Measurements from ENCODE around the gene HOGA1.

Gene HOGA1

DNA sequence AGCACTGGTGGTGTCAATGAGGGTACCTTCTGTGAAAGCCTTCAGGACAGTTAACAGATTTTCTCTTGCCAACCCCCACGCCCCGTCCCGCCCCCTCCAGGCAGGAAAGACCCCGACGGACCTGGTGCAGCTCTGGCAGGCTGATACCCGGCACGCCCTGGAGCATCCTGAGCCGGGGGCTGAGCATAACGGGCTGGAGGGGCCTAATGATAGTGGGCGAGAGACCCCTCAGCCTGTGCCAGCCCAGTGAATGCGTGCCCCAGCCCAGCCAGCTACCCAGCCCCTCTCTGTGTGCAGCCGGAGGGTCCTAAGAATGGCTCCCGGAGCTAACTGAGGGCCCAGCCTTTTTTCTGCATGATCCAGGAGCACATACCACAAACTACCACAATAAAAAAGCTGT lies 713 bp upstream of the HOGA1 start:
- Histone ChIP-seq H3K4me1 (peaks cover 12% of the 10 kb centered on the region), H3K4me3 (ENCODE audit: low read depth, low read length) (no peak overlapping the region), H3K9me3 (no peaks in the 10 kb centered on the region), H3K36me3 (no peaks in the 10 kb centered on the region), H3K27me3 (no peaks in the 10 kb centered on the region)
- no peak for DNase-seq
- TF ChIP-seq, protein P1, sequence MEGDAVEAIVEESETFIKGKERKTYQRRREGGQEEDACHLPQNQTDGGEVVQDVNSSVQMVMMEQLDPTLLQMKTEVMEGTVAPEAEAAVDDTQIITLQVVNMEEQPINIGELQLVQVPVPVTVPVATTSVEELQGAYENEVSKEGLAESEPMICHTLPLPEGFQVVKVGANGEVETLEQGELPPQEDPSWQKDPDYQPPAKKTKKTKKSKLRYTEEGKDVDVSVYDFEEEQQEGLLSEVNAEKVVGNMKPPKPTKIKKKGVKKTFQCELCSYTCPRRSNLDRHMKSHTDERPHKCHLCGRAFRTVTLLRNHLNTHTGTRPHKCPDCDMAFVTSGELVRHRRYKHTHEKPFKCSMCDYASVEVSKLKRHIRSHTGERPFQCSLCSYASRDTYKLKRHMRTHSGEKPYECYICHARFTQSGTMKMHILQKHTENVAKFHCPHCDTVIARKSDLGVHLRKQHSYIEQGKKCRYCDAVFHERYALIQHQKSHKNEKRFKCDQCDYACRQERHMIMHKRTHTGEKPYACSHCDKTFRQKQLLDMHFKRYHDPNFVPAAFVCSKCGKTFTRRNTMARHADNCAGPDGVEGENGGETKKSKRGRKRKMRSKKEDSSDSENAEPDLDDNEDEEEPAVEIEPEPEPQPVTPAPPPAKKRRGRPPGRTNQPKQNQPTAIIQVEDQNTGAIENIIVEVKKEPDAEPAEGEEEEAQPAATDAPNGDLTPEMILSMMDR (IDR thresholded peaks at IDR 0.05; ENCODE audit: low read depth, low read length), result no peak

DNA sequence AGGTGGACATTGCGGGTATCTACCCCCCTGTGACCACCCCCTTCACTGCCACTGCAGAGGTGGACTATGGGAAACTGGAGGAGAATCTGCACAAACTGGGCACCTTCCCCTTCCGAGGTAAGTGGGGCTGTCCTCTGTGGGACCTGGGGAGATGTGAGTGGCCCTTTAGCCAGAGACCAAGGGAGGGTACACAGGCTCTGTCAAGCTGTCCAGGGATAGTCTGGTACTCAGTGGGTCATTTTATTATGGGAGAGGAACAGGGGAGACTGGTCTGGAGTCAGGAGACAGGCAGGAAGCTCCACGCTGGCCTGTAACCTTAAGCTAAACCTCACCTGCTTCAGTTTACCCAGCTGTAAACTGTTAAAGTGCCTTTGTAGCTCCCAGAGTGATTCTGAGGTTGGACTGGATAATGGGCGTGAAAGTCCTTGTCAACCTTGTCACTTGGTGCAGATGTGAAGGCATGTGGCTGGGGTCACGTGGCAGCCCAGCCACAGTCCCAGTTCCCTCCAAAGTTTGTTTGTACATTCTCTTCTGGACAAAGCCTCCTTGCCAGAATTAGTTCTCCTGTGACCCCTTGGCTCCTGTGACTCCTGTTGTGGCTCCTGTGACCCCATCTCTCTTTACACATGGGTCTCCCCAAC lies 729 bp downstream of the HOGA1 start:
- Histone ChIP-seq H3K36me3 (no peaks in the 10 kb centered on the region), H3K4me3 (ENCODE audit: low read depth, low read length) (no peak overlapping the region), H3K27me3 (no peaks in the 10 kb centered on the region), H3K9me3 (no peaks in the 10 kb centered on the region), H3K4me1 (peaks cover 12% of the 10 kb centered on the region)
- DNase-seq, result no peak
- TF ChIP-seq, protein P1 (IDR thresholded peaks at IDR 0.05; ENCODE audit: low read depth, low read length), result no peak

DNA sequence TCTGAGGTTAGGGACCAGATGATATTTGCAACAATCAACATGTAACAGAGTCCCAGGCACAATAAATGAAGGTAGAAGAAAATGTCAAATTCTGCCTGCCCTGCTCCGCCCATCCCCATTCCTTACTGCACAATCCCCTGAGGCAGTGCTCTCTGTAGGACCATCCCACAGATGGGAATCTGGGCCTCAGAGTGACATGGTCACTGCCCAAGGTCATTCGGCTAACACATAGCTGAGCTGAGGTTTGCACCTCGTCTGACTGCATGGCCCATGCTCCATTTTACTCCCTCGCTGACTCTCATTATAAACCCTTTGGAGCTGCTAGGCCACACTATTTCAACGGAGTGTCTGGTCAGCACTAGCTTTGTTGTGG lies 1.2 kb downstream of the HOGA1 start:
- Histone ChIP-seq H3K4me1 (peaks cover 14% of the 10 kb centered on the region), H3K27me3 (no peaks in the 10 kb centered on the region), H3K36me3 (no peaks in the 10 kb centered on the region), H3K4me3 (ENCODE audit: low read depth, low read length) (no peak overlapping the region), H3K9me3 (no peaks in the 10 kb centered on the region)
- no peak for DNase-seq
- TF ChIP-seq, protein P1 (IDR thresholded peaks at IDR 0.05; ENCODE audit: low read depth, low read length), result no peak

DNA sequence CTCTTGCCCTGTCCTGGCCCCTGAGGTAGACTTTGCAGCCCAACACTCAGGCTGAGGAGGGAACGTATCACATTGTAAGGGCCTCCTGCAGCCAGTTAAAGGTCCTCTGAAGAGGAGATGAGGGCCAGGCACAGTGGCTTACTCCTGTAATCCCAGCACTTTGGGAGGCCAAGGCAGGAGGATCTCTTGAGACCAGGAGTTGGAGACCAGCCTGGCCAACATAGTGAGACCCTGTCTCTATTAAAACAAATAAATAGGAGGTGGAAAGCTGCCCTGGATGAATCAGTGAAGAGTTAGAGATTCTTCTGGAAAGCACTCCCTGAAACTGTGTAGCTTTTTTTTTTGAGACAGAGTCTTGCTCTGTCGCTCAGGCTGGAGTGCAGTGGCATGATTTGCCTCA lies 3.0 kb downstream of the HOGA1 start:
- no peak for DNase-seq
- Histone ChIP-seq H3K4me1 (peaks cover 18% of the 10 kb centered on the region), H3K4me3 (ENCODE audit: low read depth, low read length) (no peak overlapping the region), H3K36me3 (no peaks in the 10 kb centered on the region), H3K27me3 (no peaks in the 10 kb centered on the region), H3K9me3 (no peaks in the 10 kb centered on the region)
- TF ChIP-seq, protein P1 (IDR thresholded peaks at IDR 0.05; ENCODE audit: low read depth, low read length), result no peak

DNA sequence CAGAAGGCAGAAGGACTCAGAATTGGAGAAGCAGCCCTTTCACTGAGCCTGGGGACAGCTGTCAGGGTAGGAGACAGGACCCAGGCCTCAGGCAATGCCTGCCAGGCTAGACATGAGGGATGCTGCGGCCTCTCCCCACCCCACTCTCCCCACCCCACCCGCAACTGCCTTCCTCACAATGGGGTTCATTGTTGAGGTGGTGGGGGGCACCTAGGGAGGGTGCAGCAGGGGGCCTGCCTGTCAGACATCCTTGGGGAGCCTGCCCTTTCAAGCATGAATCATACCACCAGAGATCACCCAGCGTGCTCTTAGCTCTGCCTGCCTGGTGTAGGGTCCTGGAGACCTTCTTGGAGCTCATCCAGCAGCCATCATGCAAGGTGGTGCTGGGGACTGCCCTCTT lies 5.3 kb downstream of the HOGA1 start, which contains the start of gene C10orf62:
Gene C10orf62, plus strand, starts transcription at position 243 of the 400 bp plus-strand sequence. CDS start 177 bp downstream, outside the sequence.
- DNase-seq, result no peak
- TF ChIP-seq, protein P1 (IDR thresholded peaks at IDR 0.05; ENCODE audit: low read depth, low read length), result no peak
- H3K36me3 ChIP-seq, result no peaks in the 10 kb centered on the region
- peaks cover 11% of the 10 kb centered on the region; the same call in 1 of the 2 replicates for H3K4me1 ChIP-seq
- no peak within 1 kb of the TSS for H3K4me3 ChIP-seq (ENCODE audit: low read depth, low read length)
- H3K27me3 ChIP-seq, result no peaks in the 10 kb centered on the region
- no peaks in the 10 kb centered on the region for H3K9me3 ChIP-seq

DNA sequence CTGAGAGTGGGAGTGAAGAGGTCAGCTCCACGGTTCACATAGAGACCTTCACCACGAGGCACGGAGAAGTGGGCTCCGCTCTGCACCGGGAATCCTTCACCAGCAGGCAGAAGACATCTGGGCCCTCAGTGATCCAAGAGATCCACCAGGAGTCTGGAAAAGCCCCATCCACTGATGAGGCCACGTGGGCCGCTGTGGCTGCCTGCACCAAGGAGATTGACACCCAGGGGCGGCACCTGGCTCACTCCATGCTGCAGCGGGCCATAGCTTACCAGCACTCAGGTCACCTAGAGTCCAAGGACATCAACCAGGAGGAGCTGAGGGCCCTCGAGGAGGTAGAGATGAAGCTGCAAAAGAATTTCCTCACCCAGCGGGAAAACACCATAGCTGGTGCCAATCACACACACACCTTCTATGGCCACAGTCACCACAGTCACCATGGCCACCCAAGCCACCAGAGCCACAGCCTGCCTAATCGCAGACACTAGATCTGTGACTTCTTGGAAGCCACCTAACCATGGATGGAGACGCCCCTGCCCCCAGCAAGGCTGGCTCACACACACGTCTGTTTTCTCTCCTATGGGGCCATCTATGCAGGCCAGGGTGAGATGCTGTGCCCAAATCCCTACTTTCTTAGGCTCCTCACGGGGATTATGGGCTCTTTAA lies 6.0 kb downstream of the HOGA1 start:
- Histone ChIP-seq H3K4me1 (peaks cover 6% of the 10 kb centered on the region; the same call in 1 of the 2 replicates), H3K9me3 (no peaks in the 10 kb centered on the region), H3K4me3 (ENCODE audit: low read depth, low read length) (no peak overlapping the region), H3K36me3 (no peaks in the 10 kb centered on the region), H3K27me3 (no peaks in the 10 kb centered on the region)
- TF ChIP-seq, protein P1 (IDR thresholded peaks at IDR 0.05; ENCODE audit: low read depth, low read length), result no peak
- no peak for DNase-seq
